ENCODE results near the gene SPATA7.

The SPATA7 gene

DNA sequence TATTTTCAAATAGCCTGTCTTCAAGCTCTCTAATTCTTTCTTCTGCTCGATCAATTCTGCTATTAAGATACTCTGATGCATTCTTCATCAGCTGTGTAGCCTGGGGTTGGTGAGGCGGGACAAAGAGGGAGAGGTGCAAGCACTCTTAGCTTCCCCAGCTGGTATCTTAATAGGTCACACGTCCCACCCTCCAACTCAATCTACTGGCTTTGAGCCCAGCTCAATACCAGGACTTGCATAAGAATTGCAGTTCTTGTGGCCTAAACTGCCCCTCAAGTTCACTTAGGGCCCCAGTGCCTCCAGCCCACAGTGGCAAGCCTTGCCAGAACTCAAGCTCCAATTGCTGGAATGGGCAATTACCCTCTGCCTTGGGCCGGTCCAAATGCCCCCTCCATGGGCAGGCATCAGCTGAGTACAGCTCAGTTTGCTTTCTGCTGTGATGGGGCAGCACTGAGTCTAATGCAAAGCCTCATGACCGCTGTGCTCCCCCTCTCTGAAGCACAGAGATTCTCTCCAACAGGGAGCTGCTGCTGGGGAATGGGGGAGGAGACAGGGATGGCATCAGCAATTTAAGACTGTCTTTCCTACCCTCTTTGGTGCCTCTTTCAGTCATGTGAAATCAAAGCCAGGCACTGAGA is 5.6 kb upstream of the SPATA7 start:
- TF ChIP-seq POLR2AphosphoS5 (IDR thresholded peaks at IDR 0.05; ENCODE audit: low read depth, low read length) (no peak), FOXP2 (optimal IDR thresholded peaks at IDR 0.05; ENCODE audit: borderline replicate concordance, extremely low read depth, extremely low read length, insufficient read depth) (no peak), SIN3A (IDR thresholded peaks at IDR 0.05; ENCODE audit: borderline replicate concordance, insufficient read depth, low read length) (no peak), TAF1 (IDR thresholded peaks at IDR 0.05; ENCODE audit: borderline replicate concordance, insufficient read depth, low read length) (no peak)
- TF ChIP-seq, protein P1, sequence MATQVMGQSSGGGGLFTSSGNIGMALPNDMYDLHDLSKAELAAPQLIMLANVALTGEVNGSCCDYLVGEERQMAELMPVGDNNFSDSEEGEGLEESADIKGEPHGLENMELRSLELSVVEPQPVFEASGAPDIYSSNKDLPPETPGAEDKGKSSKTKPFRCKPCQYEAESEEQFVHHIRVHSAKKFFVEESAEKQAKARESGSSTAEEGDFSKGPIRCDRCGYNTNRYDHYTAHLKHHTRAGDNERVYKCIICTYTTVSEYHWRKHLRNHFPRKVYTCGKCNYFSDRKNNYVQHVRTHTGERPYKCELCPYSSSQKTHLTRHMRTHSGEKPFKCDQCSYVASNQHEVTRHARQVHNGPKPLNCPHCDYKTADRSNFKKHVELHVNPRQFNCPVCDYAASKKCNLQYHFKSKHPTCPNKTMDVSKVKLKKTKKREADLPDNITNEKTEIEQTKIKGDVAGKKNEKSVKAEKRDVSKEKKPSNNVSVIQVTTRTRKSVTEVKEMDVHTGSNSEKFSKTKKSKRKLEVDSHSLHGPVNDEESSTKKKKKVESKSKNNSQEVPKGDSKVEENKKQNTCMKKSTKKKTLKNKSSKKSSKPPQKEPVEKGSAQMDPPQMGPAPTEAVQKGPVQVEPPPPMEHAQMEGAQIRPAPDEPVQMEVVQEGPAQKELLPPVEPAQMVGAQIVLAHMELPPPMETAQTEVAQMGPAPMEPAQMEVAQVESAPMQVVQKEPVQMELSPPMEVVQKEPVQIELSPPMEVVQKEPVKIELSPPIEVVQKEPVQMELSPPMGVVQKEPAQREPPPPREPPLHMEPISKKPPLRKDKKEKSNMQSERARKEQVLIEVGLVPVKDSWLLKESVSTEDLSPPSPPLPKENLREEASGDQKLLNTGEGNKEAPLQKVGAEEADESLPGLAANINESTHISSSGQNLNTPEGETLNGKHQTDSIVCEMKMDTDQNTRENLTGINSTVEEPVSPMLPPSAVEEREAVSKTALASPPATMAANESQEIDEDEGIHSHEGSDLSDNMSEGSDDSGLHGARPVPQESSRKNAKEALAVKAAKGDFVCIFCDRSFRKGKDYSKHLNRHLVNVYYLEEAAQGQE (IDR thresholded peaks at IDR 0.05; ENCODE audit: insufficient read depth in 1 of 2, low read depth in 2 of 2, low read length in 2 of 2), result no peak

DNA sequence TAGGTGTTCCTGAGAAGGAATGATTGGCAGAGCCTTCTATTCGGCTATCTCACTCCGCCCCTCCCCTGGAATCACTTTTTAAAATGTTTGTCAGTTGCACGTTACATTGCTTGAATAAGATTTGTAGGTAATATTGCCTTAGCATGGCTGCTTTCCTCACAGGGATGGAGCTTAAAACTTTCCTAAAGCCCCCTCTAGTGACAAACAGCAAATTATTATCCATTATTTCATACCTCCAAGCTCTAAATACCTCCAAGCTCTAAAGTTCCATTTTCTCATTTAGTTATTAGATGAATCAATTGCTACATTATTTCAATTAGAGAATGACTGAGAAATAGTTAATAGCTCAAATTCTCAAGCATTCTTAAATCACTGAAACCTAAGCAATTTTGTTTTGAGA is 5.1 kb upstream of the SPATA7 start:
- TF ChIP-seq, protein P1 (IDR thresholded peaks at IDR 0.05; ENCODE audit: insufficient read depth in 1 of 2, low read depth in 2 of 2, low read length in 2 of 2), result no peak
- no peak for TF ChIP-seq TAF1 (IDR thresholded peaks at IDR 0.05; ENCODE audit: borderline replicate concordance, insufficient read depth, low read length)
- no peak for TF ChIP-seq FOXP2 (optimal IDR thresholded peaks at IDR 0.05; ENCODE audit: borderline replicate concordance, extremely low read depth, extremely low read length, insufficient read depth)
- TF ChIP-seq SIN3A (IDR thresholded peaks at IDR 0.05; ENCODE audit: borderline replicate concordance, insufficient read depth, low read length), result no peak
- TF ChIP-seq POLR2AphosphoS5 (IDR thresholded peaks at IDR 0.05; ENCODE audit: low read depth, low read length), result no peak

DNA sequence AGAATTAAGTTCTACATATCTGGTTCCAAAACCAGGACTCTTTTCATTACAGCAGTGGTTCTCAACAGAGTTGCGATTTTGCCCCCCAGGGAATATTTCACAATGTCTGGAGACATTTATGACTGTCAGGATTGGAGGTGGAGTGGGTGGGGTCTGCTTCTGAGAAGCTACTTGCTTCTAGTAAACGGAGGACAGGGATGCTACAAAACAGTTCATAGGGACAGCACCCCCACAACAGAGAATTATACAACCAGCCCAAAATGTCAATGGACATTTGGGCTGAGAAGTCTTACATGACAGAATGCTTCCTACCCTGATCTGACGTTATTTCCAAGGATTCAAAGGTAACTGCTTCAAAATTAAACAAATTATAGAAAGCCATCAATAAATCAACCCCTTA is 739 bp upstream of the SPATA7 start:
- TF ChIP-seq POLR2AphosphoS5 (IDR thresholded peaks at IDR 0.05; ENCODE audit: low read depth, low read length) (no peak), TAF1 (IDR thresholded peaks at IDR 0.05; ENCODE audit: borderline replicate concordance, insufficient read depth, low read length) (no peak), SIN3A (IDR thresholded peaks at IDR 0.05; ENCODE audit: borderline replicate concordance, insufficient read depth, low read length) (no peak), FOXP2 (optimal IDR thresholded peaks at IDR 0.05; ENCODE audit: borderline replicate concordance, extremely low read depth, extremely low read length, insufficient read depth) (no peak)
- TF ChIP-seq, protein P1 (IDR thresholded peaks at IDR 0.05; ENCODE audit: insufficient read depth in 1 of 2, low read depth in 2 of 2, low read length in 2 of 2), result no peak

DNA sequence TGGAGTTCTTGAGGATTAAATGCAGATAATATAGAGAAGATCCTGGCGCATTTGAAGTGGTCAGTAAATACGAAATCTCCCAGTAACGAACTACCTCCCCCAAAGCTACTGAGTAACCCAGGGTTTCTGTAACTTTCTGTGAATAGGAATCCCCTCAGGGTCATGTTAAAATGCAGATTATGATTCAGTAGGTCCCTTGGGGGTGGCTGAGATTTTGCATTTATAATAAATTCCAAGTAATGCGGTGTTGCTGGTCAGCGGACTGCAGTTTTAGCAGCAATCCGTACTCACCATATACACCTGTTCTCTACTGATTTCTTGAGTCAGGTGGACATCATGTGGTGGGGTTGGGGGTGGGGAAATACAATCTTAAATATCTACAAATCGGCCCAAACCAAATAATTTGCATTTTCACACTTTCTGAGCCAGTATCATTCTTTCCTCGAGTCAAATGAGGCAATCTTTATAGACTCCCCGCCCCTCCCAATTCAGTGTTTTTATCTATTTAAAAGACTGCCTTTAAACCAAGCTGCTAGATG is 868 bp downstream of the SPATA7 start:
- TF ChIP-seq SIN3A (IDR thresholded peaks at IDR 0.05; ENCODE audit: borderline replicate concordance, insufficient read depth, low read length), result no peak

DNA sequence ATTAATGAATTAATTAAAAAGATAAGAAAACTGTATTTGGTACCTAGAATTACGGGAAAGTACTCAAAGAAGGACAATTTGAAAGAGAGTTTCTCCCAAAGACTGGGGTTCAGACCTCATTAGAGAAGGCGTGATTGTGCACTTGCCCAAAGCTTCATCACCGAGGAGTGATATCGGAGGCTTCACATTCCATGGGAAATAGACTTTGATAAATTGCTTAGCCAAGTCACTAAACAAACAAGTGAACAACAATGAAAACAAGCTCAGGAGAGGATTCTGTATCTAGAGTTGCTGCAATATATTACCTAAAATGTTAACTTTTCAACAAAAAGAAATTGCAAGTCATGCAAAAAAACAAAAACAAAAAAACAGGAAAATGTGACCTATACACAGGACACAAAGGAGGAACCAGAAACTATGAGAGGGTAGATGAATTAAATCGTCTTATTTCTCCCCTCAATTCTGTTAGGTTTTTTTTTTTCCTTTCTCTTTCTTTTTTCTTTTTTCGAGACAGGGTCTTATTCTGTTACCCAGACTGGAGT is 3.4 kb downstream of the SPATA7 start:
- no peak for TF ChIP-seq FOXP2 (optimal IDR thresholded peaks at IDR 0.05; ENCODE audit: borderline replicate concordance, extremely low read depth, extremely low read length, insufficient read depth)
- no peak for TF ChIP-seq TAF1 (IDR thresholded peaks at IDR 0.05; ENCODE audit: borderline replicate concordance, insufficient read depth, low read length)
- TF ChIP-seq, protein P1 (IDR thresholded peaks at IDR 0.05; ENCODE audit: insufficient read depth in 1 of 2, low read depth in 2 of 2, low read length in 2 of 2), result no peak
- TF ChIP-seq SIN3A (IDR thresholded peaks at IDR 0.05; ENCODE audit: borderline replicate concordance, insufficient read depth, low read length), result no peak
- no peak for TF ChIP-seq POLR2AphosphoS5 (IDR thresholded peaks at IDR 0.05; ENCODE audit: low read depth, low read length)

Data from PFSK-1 (cell line).